Measurements from ENCODE around the gene YTHDF1.

The YTHDF1 gene

DNA sequence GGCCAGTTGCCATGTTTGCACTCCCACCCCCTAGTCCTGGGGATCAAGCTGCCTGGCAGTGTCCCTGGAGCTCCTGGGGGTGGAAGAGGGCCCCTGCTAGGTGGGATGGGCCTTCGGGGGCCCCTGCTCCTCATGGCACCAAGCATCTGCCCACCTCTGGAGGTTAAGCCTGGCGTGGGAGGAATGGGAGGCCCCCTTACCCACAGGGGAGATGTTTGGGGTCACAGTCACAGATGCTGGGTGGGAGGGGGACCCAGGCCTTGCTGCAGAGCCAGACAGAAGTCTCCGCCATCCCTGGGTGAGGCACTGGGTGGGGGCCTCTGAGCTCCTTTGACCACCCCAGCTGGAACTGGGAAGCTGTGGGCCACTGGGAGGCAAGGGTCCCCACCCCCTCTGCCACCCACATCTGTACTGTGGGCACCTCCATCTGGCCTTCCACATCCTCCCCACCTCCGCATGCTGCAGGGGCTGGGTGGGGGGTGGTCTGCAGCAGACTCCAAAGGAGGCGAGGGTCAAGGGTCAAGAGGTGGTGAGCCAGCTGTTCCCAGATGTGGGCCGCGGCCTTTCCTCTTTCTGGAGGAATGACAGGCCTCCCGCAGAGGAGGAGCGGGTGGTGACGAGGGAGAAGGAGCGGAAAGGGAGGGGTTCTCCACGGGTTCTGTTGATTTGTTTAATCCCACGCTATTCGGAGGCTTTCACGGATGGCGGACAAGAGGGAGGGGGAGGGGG is 41.5 kb downstream of the YTHDF1 start:
- Histone ChIP-seq H3K4me1 (ENCODE audit: control insufficient read depth in 1 of 2, insufficient read depth in 2 of 2, low read length in 2 of 2) (no peaks in the 10 kb centered on the region), H3K9ac (ENCODE audit: low read depth in 1 of 2, low read length in 2 of 2) (no peak overlapping the region), H3K36me3 (ENCODE audit: control insufficient read depth in 1 of 2, insufficient read depth in 2 of 2, low read length in 2 of 2) (no peaks in the 10 kb centered on the region), H3K27ac (ENCODE audit: low read depth, low read length) (no peak overlapping the region), H3K9me3 (ENCODE audit: control insufficient read depth in 1 of 2, low read length in 2 of 2) (no peaks in the 10 kb centered on the region), H3K4me3 (ENCODE audit: low read depth in 1 of 2, low read length in 2 of 2) (no peak overlapping the region), H3K27me3 (ENCODE audit: control insufficient read depth in 1 of 2, insufficient read depth in 2 of 2, low read length in 2 of 2) (peaks cover 46 to 50% of the 10 kb centered on the region in 2 donors)

DNA sequence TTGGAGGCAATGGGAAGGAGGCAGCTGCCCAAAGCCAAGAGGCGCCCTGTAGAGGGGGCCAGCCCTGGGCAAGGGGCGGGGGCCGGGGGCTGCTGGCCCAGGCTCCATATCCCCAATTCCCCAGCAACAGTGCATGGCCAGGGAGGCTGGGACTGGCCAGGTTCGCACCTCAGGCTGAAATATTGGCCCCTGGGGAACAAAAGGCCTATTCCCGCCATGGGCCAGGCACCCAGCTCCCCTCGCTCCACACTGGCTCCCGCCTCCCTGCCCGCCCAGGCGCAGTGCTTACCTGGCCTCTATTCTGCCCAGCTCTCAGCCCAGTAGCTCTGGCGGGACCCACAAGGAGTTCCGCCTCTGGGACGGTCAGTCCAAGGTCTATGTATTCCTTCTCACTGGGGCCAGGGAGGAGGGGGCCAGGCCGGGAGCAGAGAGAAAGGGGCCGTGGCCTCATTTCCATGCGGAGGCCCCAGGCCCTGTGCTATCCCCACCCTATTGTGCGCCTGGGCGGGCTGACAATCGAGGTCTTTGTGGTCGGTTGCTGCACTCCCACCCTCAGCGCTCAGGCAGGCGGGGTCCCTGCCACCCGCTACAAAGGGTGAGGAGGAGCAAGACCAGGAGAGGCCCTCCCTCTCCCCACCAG is 42.3 kb downstream of the YTHDF1 start:
- peaks cover 41 to 44% of the 10 kb centered on the region in 2 donors for H3K27me3 ChIP-seq (ENCODE audit: control insufficient read depth in 1 of 2, insufficient read depth in 2 of 2, low read length in 2 of 2)
- H3K27ac ChIP-seq (ENCODE audit: low read depth, low read length), result no peak overlapping the region
- no peak overlapping the region for H3K4me3 ChIP-seq (ENCODE audit: low read depth in 1 of 2, low read length in 2 of 2)
- H3K9ac ChIP-seq (ENCODE audit: low read depth in 1 of 2, low read length in 2 of 2), result no peak overlapping the region
- no peaks in the 10 kb centered on the region for H3K4me1 ChIP-seq (ENCODE audit: control insufficient read depth in 1 of 2, insufficient read depth in 2 of 2, low read length in 2 of 2)
- H3K36me3 ChIP-seq (ENCODE audit: control insufficient read depth in 1 of 2, insufficient read depth in 2 of 2, low read length in 2 of 2), result no peaks in the 10 kb centered on the region
- H3K9me3 ChIP-seq (ENCODE audit: control insufficient read depth in 1 of 2, low read length in 2 of 2), result no peaks in the 10 kb centered on the region

DNA sequence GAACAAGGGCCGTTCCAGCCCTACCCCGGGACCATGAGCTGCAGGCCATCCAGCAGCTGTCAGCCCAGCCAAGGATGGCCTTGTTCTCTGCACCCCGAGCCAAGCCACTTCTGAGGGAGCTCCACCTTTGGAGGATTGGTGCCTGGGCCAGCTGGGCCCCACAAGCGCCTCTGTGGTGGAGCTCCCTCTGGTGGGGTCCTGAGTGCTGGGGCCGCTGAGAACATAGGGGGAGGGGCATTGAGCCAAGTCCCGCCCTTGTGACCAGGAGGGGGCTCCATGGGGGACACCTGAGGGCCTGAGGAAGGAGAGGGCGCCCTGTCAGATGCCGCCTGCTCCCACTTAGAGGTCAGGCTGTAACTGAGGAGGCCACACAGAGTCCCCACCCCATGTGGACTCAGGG is 43.2 kb downstream of the YTHDF1 start:
- Histone ChIP-seq H3K4me3 (ENCODE audit: low read depth in 1 of 2, low read length in 2 of 2) (no peak overlapping the region), H3K27me3 (ENCODE audit: control insufficient read depth in 1 of 2, insufficient read depth in 2 of 2, low read length in 2 of 2) (peaks cover 37 to 44% of the 10 kb centered on the region in 2 donors)

DNA sequence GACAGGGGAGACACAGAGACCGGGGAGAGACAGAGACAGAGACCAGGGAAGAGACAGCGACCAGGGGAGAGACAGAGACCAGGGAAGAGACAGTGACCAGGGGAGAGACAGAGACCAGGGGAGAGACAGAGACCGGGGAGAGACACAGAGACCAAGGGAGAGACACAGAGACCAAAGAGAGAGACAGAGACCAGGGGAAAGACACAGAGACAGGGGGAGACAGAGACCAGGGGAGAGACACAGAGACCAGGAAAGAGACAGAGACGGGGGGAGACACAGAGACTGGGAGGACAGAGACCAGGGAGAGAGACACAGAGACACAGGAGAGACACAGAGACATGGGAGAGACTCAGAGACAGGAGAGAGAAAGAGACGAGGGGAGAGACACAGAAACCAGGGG is 43.9 kb downstream of the YTHDF1 start:
- H3K9me3 ChIP-seq (ENCODE audit: control insufficient read depth in 1 of 2, low read length in 2 of 2), result no peaks in the 10 kb centered on the region
- H3K9ac ChIP-seq (ENCODE audit: low read depth in 1 of 2, low read length in 2 of 2), result no peak overlapping the region
- no peak overlapping the region for H3K27ac ChIP-seq (ENCODE audit: low read depth, low read length)
- H3K4me1 ChIP-seq (ENCODE audit: control insufficient read depth in 1 of 2, insufficient read depth in 2 of 2, low read length in 2 of 2), result no peaks in the 10 kb centered on the region
- no peak overlapping the region for H3K4me3 ChIP-seq (ENCODE audit: low read depth in 1 of 2, low read length in 2 of 2)
- peaks cover 34 to 42% of the 10 kb centered on the region in 2 donors for H3K27me3 ChIP-seq (ENCODE audit: control insufficient read depth in 1 of 2, insufficient read depth in 2 of 2, low read length in 2 of 2)
- no peaks in the 10 kb centered on the region for H3K36me3 ChIP-seq (ENCODE audit: control insufficient read depth in 1 of 2, insufficient read depth in 2 of 2, low read length in 2 of 2)

More for the DNA sequence above, 43.2 kb downstream of the YTHDF1 start:
- H3K27ac ChIP-seq (ENCODE audit: low read depth, low read length), result no peak overlapping the region
- no peaks in the 10 kb centered on the region for H3K36me3 ChIP-seq (ENCODE audit: control insufficient read depth in 1 of 2, insufficient read depth in 2 of 2, low read length in 2 of 2)
- no peak overlapping the region for H3K9ac ChIP-seq (ENCODE audit: low read depth in 1 of 2, low read length in 2 of 2)
- H3K4me1 ChIP-seq (ENCODE audit: control insufficient read depth in 1 of 2, insufficient read depth in 2 of 2, low read length in 2 of 2), result no peaks in the 10 kb centered on the region
- H3K9me3 ChIP-seq (ENCODE audit: control insufficient read depth in 1 of 2, low read length in 2 of 2), result no peaks in the 10 kb centered on the region

DNA sequence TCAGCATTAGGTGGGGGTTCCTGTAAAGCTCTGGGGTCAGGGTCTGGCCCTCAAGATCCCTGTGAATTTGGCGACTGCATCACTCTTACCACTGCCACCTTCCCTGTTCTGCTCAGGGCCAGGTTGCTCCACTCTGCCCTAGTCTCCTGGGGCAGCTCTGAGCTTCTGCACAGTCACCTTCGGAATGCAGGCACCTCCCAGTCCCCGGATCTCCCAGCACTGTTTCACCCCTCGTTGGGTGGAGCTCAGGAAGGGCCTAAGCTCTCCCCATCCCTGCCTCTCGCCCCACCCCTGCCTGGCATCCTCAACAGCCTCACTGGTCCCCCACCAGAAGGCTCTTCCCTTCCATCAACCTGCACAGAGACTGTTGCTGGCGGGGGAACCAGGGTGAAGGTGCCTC is 46.2 kb downstream of the YTHDF1 start:
- Histone ChIP-seq H3K27me3 (ENCODE audit: control insufficient read depth in 1 of 2, insufficient read depth in 2 of 2, low read length in 2 of 2) (peaks cover 16 to 20% of the 10 kb centered on the region in 2 donors), H3K9me3 (ENCODE audit: control insufficient read depth in 1 of 2, low read length in 2 of 2) (no peaks in the 10 kb centered on the region), H3K4me1 (ENCODE audit: control insufficient read depth in 1 of 2, insufficient read depth in 2 of 2, low read length in 2 of 2) (no peaks in the 10 kb centered on the region), H3K9ac (ENCODE audit: low read depth in 1 of 2, low read length in 2 of 2) (no peak overlapping the region), H3K4me3 (ENCODE audit: low read depth in 1 of 2, low read length in 2 of 2) (no peak overlapping the region), H3K27ac (ENCODE audit: low read depth, low read length) (no peak overlapping the region), H3K36me3 (ENCODE audit: control insufficient read depth in 1 of 2, insufficient read depth in 2 of 2, low read length in 2 of 2) (no peaks in the 10 kb centered on the region)

DNA sequence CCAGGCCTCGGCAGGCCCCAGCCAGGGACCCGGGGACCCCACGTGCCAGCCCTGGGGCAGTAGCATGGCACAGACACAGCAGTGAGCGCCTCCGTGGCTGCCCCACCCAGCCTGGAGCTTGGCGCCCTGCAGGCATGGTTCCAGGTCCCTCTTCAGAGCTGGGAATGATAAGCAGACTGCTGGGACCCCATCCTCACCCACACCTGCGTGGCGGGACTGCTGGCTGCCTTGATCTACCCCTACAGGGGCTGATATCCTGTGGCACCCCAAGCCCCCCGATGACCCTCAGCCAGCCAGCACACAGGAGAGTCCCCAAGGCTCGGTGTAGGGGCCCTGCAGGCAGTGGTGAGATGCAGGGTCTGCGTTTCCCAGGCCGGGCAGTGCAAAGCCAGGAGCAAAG is 47.1 kb downstream of the YTHDF1 start:
- Histone ChIP-seq H3K27ac (ENCODE audit: low read depth, low read length) (no peak overlapping the region), H3K4me3 (ENCODE audit: low read depth in 1 of 2, low read length in 2 of 2) (no peak overlapping the region)

DNA sequence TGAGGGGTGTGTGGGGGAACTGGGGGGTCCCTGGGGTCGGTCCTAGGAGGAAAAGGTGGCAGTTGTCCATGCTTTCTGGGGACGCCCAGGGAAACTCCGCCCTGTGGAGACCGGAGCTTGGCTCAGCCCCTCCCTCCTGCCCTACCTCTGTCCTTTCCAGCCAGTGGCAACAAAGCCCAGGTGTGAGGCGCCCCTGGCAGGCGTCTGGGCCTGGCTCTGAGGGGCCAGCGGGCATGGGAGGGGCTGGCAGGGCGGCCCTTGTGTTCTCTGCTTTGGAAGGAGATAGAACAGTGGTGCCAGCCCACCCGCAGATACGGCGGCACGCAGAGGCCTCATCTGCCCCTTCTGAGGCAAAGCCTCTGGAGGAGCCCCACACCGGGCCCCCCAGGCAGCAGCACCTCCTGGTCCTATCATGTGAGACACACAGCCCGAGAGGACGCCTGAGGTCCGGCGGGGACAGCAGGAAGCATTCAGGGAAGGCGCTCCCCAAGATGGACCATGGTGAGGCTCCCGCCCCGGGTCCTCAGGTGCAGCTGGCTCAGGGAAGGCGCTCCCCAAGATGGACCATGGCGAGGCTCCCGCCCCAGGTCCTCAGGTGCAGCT is 47.9 kb downstream of the YTHDF1 start:
- H3K27me3 ChIP-seq (ENCODE audit: control insufficient read depth in 1 of 2, insufficient read depth in 2 of 2, low read length in 2 of 2), result peaks cover 4 to 8% of the 10 kb centered on the region in 2 donors
- H3K4me1 ChIP-seq (ENCODE audit: control insufficient read depth in 1 of 2, insufficient read depth in 2 of 2, low read length in 2 of 2), result no peaks in the 10 kb centered on the region
- no peaks in the 10 kb centered on the region for H3K9me3 ChIP-seq (ENCODE audit: control insufficient read depth in 1 of 2, low read length in 2 of 2)

More for the DNA sequence above, 47.1 kb downstream of the YTHDF1 start:
- Histone ChIP-seq H3K9me3 (ENCODE audit: control insufficient read depth in 1 of 2, low read length in 2 of 2) (no peaks in the 10 kb centered on the region), H3K4me1 (ENCODE audit: control insufficient read depth in 1 of 2, insufficient read depth in 2 of 2, low read length in 2 of 2) (no peaks in the 10 kb centered on the region), H3K27me3 (ENCODE audit: control insufficient read depth in 1 of 2, insufficient read depth in 2 of 2, low read length in 2 of 2) (peaks cover 7 to 12% of the 10 kb centered on the region in 2 donors), H3K9ac (ENCODE audit: low read depth in 1 of 2, low read length in 2 of 2) (no peak overlapping the region), H3K36me3 (ENCODE audit: control insufficient read depth in 1 of 2, insufficient read depth in 2 of 2, low read length in 2 of 2) (no peaks in the 10 kb centered on the region)

DNA sequence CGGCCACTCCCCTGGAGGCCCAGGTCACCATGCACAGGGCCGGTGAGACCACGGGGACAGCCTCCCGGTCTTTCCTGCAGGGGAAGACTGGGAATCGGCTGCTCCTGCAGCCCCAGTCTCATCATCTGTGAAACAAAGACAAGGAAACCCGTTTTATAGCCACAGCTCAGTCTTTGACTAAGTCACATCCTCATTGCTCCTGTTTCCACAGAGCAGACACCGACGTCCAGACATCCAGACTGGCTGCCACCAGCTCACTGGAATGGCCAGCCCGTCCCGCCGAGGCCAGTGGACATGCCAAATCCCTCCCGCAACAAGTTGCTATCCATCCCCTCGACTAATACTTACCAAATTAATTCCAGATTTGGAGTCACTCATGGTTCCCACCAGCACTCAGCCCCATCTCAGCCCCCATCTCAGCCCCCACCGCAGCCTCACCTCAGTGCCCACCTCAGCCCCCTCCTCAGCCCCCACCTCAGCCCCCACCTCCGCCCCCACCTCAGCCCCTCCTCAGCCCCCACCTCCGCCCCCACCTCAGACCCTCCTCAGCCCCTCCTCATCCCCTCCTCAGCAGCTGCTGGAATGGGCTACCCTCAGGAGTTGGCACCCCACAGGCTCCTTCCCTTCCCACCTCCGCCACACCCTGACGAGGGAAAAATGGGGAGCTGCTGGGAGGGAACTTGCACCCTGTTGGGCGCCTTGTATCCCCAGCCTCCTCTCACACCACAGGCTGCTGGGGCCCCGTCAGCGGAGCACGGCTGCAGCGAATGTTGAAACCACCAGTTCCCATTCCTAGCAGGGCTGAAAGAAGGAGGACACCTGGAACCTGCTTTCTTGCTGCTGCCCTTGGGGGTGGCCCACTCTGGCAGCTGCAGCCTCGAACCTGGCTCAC is 48.7 kb downstream of the YTHDF1 start:
- H3K27me3 ChIP-seq (ENCODE audit: control insufficient read depth in 1 of 2, insufficient read depth in 2 of 2, low read length in 2 of 2), result peaks cover 0 to 7% of the 10 kb centered on the region in 2 donors
- H3K4me1 ChIP-seq (ENCODE audit: control insufficient read depth in 1 of 2, insufficient read depth in 2 of 2, low read length in 2 of 2), result no peaks in the 10 kb centered on the region

More for the DNA sequence above, 47.9 kb downstream of the YTHDF1 start:
- Histone ChIP-seq H3K27ac (ENCODE audit: low read depth, low read length) (no peak overlapping the region), H3K4me3 (ENCODE audit: low read depth in 1 of 2, low read length in 2 of 2) (no peak overlapping the region), H3K9ac (ENCODE audit: low read depth in 1 of 2, low read length in 2 of 2) (no peak overlapping the region), H3K36me3 (ENCODE audit: control insufficient read depth in 1 of 2, insufficient read depth in 2 of 2, low read length in 2 of 2) (no peaks in the 10 kb centered on the region)

DNA sequence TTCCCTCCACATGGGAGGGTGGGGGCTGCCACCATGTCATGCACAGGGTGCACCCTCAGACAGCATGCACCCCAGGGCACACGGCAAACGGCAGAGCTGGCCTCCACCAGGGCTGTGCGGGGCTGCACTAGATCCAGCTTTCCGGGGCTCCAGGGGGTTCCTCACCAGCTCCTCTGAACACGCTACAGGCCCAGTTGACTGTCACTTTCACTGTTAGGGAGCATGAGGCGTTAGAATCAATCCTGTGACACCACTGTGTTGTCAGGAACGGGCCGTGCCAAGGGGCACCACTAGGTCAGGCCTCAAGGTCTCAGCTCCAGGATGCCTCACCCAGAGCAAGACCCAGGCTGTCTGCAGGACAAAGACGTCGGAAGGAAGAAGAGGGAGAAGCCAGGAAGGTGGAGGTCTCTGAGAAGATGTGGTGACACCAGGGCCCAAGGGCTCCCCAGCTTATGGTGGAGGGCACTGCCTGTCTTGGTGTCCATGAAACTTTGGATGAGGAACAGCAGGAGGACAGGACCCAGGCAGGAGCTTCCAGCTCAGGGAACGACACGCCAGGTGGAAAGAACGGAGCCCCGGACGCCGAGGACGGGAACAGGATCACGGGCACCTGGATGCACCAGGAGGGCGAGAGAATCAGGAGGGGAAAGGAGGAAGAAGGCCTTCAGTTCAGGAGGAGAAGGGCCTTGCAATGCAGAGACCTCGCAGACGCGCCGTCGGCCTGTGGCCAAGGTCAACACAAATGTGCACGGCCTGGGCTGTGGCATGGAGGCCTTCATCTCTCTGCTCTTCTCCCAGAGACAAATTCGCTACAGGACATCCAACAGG is 49.5 kb downstream of the YTHDF1 start:
- peaks cover 0 to 4% of the 10 kb centered on the region in 2 donors for H3K27me3 ChIP-seq (ENCODE audit: control insufficient read depth in 1 of 2, insufficient read depth in 2 of 2, low read length in 2 of 2)
- no peak overlapping the region for H3K27ac ChIP-seq (ENCODE audit: low read depth, low read length)
- H3K9ac ChIP-seq (ENCODE audit: low read depth in 1 of 2, low read length in 2 of 2), result no peak overlapping the region
- no peaks in the 10 kb centered on the region for H3K36me3 ChIP-seq (ENCODE audit: control insufficient read depth in 1 of 2, insufficient read depth in 2 of 2, low read length in 2 of 2)
- no peaks in the 10 kb centered on the region for H3K4me1 ChIP-seq (ENCODE audit: control insufficient read depth in 1 of 2, insufficient read depth in 2 of 2, low read length in 2 of 2)
- H3K4me3 ChIP-seq (ENCODE audit: low read depth in 1 of 2, low read length in 2 of 2), result no peak overlapping the region
- no peaks in the 10 kb centered on the region for H3K9me3 ChIP-seq (ENCODE audit: control insufficient read depth in 1 of 2, low read length in 2 of 2)

More for the DNA sequence above, 48.7 kb downstream of the YTHDF1 start:
- Histone ChIP-seq H3K36me3 (ENCODE audit: control insufficient read depth in 1 of 2, insufficient read depth in 2 of 2, low read length in 2 of 2) (no peaks in the 10 kb centered on the region), H3K9ac (ENCODE audit: low read depth in 1 of 2, low read length in 2 of 2) (no peak overlapping the region), H3K9me3 (ENCODE audit: control insufficient read depth in 1 of 2, low read length in 2 of 2) (no peaks in the 10 kb centered on the region), H3K27ac (ENCODE audit: low read depth, low read length) (no peak overlapping the region), H3K4me3 (ENCODE audit: low read depth in 1 of 2, low read length in 2 of 2) (no peak overlapping the region)
